HCT116 (cell line): ENCODE data around the gene PHTF1. TPM values are rescaled to one million over a fixed set of nuclear protein-coding genes. Genes with fewer than 3 reads are reported as not detected.
"Not testable (repeated sequence)": the region's sequence is repeated elsewhere in the genome, so short reads cannot be mapped to it uniquely, and the experiment has no call there.

Experiments
- ATAC-seq: fragments of 200-7000 bp; cut with Tn5 transposase; 2 replicates; pipeline ENCODE4 v1.9.1; 2020; ENCODE audit warnings: mild to moderate bottlenecking, moderate library complexity
- BruUV-seq: library from RNA; stranded (reverse); fragments of 400-500 nt; replicated peaks from 2 replicates; lab custom pipeline; 2021; lab: Mats Ljungman, UMichigan
- CTCF ChIA-PET: fragments of 300-600 bp; sonication (Branson Sonifier 250); formaldehyde crosslinking; loops from one replicate; lab custom pipeline; 2021; ENCODE audit warnings: antibody characterized with exemption; lab: Charles Lee
- POLR2A ChIA-PET: fragments of 300-600, 350-600 bp; sonication (Branson Sonifier 250); formaldehyde crosslinking; loops from one replicate; lab custom pipeline; 2021; ENCODE audit warnings: antibody characterized with exemption; lab: Charles Lee
- RAD21 ChIA-PET, 2 experiments: fragments of 300-600 bp; sonication (Branson Sonifier 250); formaldehyde crosslinking; loops; one replicate each; lab custom pipeline; 2023; ENCODE audit warnings: low total read pairs in 2 of 2; ENCODE audit not compliant: uncharacterized antibody in 2 of 2, unreplicated experiment in 2 of 2, low non-redundant PET in 1 of 2; lab: Charles Lee
- DNase-seq: peaks from one replicate; pipeline ENCODE4 v3.0.0-alpha.2; 2010; ENCODE audit warnings: low read depth, low spot score
- H2AFZ ChIP-seq: fragments of 200-600 bp; shearing (Covaris generic), sonication (generic); 2 replicates; pipeline ENCODE4 v1.6.1; 2017; ENCODE audit warnings: low read depth, mixed run types, mixed read lengths, antibody characterized with exemption, low read length; ENCODE audit not compliant: poor library complexity, severe bottlenecking
- H3K27ac ChIP-seq: 2 replicates; pipeline ENCODE4 v1.5.1; 2012; ENCODE audit warnings: low read depth, low read length
- H3K27me3 ChIP-seq: fragments of 200-600 bp; sonication (generic); 2 replicates; pipeline ENCODE4 v1.6.1; 2016; ENCODE audit warnings: mixed run types, low read length, mixed read lengths; ENCODE audit not compliant: insufficient read depth
- H3K36me3 ChIP-seq, 2 experiments: fragments of 200-500 bp in 1 of 2; fragments of 200-600 bp in 1 of 2; sonication (Bioruptor generic) in 1 of 2; sonication (generic) in 1 of 2; 2 replicates each; pipeline versions ENCODE4 v1.5.1 to v1.6.1; 2014 to 2016; ENCODE audit warnings: low read length in 2 of 2, inconsistent platforms in 1 of 2, mixed read lengths in 1 of 2, mixed run types in 1 of 2; ENCODE audit not compliant: insufficient read depth in 2 of 2, control insufficient read depth in 1 of 2
- H3K4me1 ChIP-seq, 2 experiments: fragments of 200-600 bp in 1 of 2; sonication (generic) in 1 of 2; 2 replicates each; pipeline versions ENCODE4 v1.5.1 to v1.6.1; 2012 to 2017; ENCODE audit warnings: low read length in 2 of 2, inconsistent platforms in 1 of 2, mild to moderate bottlenecking in 1 of 2, mixed read lengths in 1 of 2, mixed run types in 1 of 2, moderate library complexity in 1 of 2; ENCODE audit not compliant: insufficient read depth in 2 of 2, control insufficient read depth in 1 of 2
- H3K4me2 ChIP-seq: fragments of 200-600 bp; sonication (generic); 2 replicates; pipeline ENCODE4 v1.6.1; 2017; ENCODE audit warnings: mixed run types, low read length, mixed read lengths
- H3K4me3 ChIP-seq, 2 experiments: fragments of 200-600 bp in 1 of 2; sonication (generic) in 1 of 2; replicated peaks in 1 of 2; 2 replicates each; pipeline ENCODE4 v1.5.1; 2011 to 2016; ENCODE audit warnings: low read length in 2 of 2, control low read depth in 1 of 2, low read depth in 1 of 2, mild to moderate bottlenecking in 1 of 2, mixed read lengths in 1 of 2, mixed run types in 1 of 2
- H3K79me2 ChIP-seq: fragments of 200-600 bp; sonication (generic); 2 replicates; pipeline ENCODE4 v1.6.1; 2017; ENCODE audit warnings: mild to moderate bottlenecking, mixed run types, low read length, moderate library complexity, mixed read lengths; ENCODE audit not compliant: insufficient read depth
- H3K9ac ChIP-seq: fragments of 200-600 bp; sonication (generic); 2 replicates; pipeline ENCODE4 v1.6.1; 2016; ENCODE audit warnings: low read length, mixed read lengths
- H3K9me2 ChIP-seq: fragments of 200-600 bp; sonication (generic), shearing (Covaris generic); 2 replicates; pipeline ENCODE4 v1.6.1; 2017; ENCODE audit warnings: mixed run types, mild to moderate bottlenecking, moderate library complexity; ENCODE audit not compliant: insufficient read depth
- H3K9me3 ChIP-seq, 2 experiments: fragments of 200-500 bp in 1 of 2; fragments of 200-600 bp in 1 of 2; sonication (Bioruptor generic) in 1 of 2; sonication (generic) in 1 of 2; 2 replicates each; pipeline ENCODE4 v1.6.1; 2014 to 2017; ENCODE audit warnings: low read length in 2 of 2, mixed read lengths in 2 of 2, inconsistent platforms in 1 of 2, low read depth in 1 of 2, mild to moderate bottlenecking in 1 of 2, mixed run types in 1 of 2, moderate library complexity in 1 of 2; ENCODE audit not compliant: control insufficient read depth in 1 of 2, insufficient read depth in 1 of 2
- H4K20me1 ChIP-seq: fragments of 200-600 bp; sonication (generic), shearing (Covaris generic); 2 replicates; pipeline ENCODE4 v1.6.1; 2017; ENCODE audit warnings: mixed run types, mild to moderate bottlenecking, moderate library complexity; ENCODE audit not compliant: insufficient read depth
- CEBPB ChIP-seq: IDR thresholded peaks from 2 replicates; pipeline ENCODE4 v1.6.1; 2012; ENCODE audit warnings: low read depth
- RAD21 ChIP-seq: IDR thresholded peaks from 2 replicates; pipeline ENCODE4 v1.6.1; 2012; ENCODE audit warnings: low read depth, mild to moderate bottlenecking
- intact Hi-C: fragments of 100-400 bp; cut with micrococcal nuclease; formaldehyde crosslinking; loops from 2 replicates; pipeline ENCODE4 v1.10.0; 2022
- total RNA-seq: library from RNA; stranded (reverse); gene quantifications from one replicate; pipeline ENCODE4 v1.2.1, GENCODE V29; 2021; ENCODE audit not compliant: unreplicated experiment
- TF ChIP-seq, protein P1 (sequence below): IDR thresholded peaks from 2 replicates; pipeline ENCODE4 v1.6.1; 2011; ENCODE audit warnings: mild to moderate bottlenecking, low read length, moderate library complexity; ENCODE audit not compliant: insufficient replicate concordance; ENCODE audit errors: extremely low read depth

Gene PHTF1
- total RNA-seq, 1 experiment from 2014 or later = 11.4 TPM

DNA sequence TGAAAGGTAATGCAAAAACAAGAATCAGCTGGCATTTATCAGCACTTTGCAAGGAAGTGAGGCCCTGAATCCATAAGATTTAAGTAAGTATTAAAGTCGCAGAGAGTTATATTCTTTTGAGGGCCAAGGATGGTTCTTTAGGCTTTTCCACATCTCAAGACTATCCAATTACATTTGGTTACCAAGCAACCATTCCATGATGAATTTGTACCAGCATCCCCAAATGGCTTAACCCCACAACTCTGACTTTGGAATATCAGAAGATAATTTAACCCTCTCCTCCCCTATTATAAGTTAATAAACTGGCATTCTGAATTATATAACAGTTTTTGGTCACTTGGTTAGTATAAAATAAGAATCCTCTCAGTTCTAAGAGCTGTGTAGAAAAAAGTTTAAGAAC is 2.8 kb downstream of the PHTF1 start:
- H3K27me3 ChIP-seq = no peaks in the 10 kb centered on the region
- H3K4me1 ChIP-seq = peaks cover 0 to 15% of the 10 kb centered on the region in 2 experiments; a peak in 2 of 4 replicates
- RAD21 ChIA-PET = no interaction called here
- H4K20me1 ChIP-seq = no peaks in the 10 kb centered on the region
- no peaks in the 10 kb centered on the region for H3K36me3 ChIP-seq
- no peak overlapping the region for H3K4me3 ChIP-seq
- no peak overlapping the region for H2AFZ ChIP-seq
- intact Hi-C loops = no loop called here
- POLR2A ChIA-PET = no interaction called here
- H3K9me3 ChIP-seq = no peaks in the 10 kb centered on the region
- TF ChIP-seq CEBPB (no peak), RAD21 (no peak)
- TF ChIP-seq, protein P1, sequence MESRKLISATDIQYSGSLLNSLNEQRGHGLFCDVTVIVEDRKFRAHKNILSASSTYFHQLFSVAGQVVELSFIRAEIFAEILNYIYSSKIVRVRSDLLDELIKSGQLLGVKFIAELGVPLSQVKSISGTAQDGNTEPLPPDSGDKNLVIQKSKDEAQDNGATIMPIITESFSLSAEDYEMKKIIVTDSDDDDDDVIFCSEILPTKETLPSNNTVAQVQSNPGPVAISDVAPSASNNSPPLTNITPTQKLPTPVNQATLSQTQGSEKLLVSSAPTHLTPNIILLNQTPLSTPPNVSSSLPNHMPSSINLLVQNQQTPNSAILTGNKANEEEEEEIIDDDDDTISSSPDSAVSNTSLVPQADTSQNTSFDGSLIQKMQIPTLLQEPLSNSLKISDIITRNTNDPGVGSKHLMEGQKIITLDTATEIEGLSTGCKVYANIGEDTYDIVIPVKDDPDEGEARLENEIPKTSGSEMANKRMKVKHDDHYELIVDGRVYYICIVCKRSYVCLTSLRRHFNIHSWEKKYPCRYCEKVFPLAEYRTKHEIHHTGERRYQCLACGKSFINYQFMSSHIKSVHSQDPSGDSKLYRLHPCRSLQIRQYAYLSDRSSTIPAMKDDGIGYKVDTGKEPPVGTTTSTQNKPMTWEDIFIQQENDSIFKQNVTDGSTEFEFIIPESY = no peak
- CTCF ChIA-PET = no interaction called here
- no peak for DNase-seq
- no peak overlapping the region for H3K4me2 ChIP-seq
- ATAC-seq = no peak
- no TSS peak for BruUV-seq
- H3K79me2 ChIP-seq = no peaks in the 10 kb centered on the region; the same call in 1 of the 2 replicates
- no peaks in the 10 kb centered on the region for H3K9me2 ChIP-seq
- no peak overlapping the region for H3K27ac ChIP-seq
- no peak overlapping the region for H3K9ac ChIP-seq

DNA sequence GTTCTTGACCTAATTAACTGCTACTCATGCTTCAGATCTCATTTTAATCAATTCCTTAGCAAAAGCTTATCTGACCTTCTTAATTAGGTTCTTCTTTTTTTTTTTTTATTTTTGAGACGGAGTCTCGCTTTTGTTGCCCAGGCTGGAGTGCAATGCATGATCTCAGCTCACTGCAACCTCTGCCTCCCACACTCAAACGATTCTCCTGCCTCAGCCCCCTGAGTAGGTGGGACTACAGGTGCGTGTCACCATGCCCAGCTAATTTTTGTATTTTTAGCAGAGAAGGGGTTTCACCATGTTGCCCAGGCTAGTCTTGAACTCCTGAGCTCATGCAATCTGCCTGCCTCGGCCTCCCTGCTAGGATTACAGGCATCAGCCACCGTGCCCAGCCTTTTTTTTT is 6.0 kb downstream of the PHTF1 start:
- intact Hi-C loops, POLR2A ChIA-PET, BruUV-seq: not testable (repeated sequence)

More for the DNA sequence above, 6.0 kb downstream of the PHTF1 start:
- H3K9me2 ChIP-seq, CTCF ChIA-PET, H3K4me1 ChIP-seq, H3K27me3 ChIP-seq, RAD21 ChIA-PET, H3K9ac ChIP-seq, H3K9me3 ChIP-seq, H3K4me3 ChIP-seq, ATAC-seq, H3K4me2 ChIP-seq, DNase-seq, H3K79me2 ChIP-seq, H3K27ac ChIP-seq, H3K36me3 ChIP-seq, H2AFZ ChIP-seq, H4K20me1 ChIP-seq: not testable (repeated sequence)
